MM.1S (cell line): Measurements from ENCODE around the gene PUDP.

Experiments
- EZH2 ChIP-seq: fragments of 300-600 bp; sonication (generic); optimal IDR thresholded peaks from 2 replicates; pipeline ENCODE3; 2017; ENCODE audit warnings: low read depth, mild to moderate bottlenecking, antibody characterized with exemption, low read length, mixed read lengths
- EZH2phosphoT487 ChIP-seq: fragments of 300-600 bp; sonication (generic); IDR thresholded peaks from 2 replicates; pipeline ENCODE4 v1.6.1; 2018; ENCODE audit warnings: antibody characterized with exemption, low read length
- TF ChIP-seq, protein P1 (sequence below): fragments of 300-600 bp; sonication (generic); IDR thresholded peaks from 2 replicates; pipeline ENCODE4 v1.5.1; 2016; ENCODE audit warnings: antibody characterized with exemption, low read length, mixed read lengths

DNA sequence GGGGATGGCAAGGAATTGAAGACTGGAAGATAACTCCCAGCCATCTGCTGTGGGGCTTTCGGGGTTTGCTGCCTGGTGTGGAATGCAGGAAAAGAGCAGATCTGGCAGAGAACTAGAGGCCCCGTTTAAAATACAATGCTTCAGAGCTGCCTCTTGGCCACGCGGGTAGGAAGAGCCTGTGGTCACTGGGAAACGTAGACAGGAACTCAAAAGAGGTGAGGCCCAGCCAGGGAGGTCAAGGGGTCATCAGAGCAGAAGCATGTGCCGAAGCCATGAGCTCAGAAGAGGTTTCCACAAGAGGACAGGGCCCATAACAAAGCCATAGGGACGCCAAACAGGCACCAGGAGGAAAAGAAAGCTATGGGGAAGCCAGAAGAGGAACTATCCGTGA lies 14.9 kb downstream of the PUDP start:
- TF ChIP-seq EZH2phosphoT487 (no peak), EZH2 (no peak)
- TF ChIP-seq, protein P1, sequence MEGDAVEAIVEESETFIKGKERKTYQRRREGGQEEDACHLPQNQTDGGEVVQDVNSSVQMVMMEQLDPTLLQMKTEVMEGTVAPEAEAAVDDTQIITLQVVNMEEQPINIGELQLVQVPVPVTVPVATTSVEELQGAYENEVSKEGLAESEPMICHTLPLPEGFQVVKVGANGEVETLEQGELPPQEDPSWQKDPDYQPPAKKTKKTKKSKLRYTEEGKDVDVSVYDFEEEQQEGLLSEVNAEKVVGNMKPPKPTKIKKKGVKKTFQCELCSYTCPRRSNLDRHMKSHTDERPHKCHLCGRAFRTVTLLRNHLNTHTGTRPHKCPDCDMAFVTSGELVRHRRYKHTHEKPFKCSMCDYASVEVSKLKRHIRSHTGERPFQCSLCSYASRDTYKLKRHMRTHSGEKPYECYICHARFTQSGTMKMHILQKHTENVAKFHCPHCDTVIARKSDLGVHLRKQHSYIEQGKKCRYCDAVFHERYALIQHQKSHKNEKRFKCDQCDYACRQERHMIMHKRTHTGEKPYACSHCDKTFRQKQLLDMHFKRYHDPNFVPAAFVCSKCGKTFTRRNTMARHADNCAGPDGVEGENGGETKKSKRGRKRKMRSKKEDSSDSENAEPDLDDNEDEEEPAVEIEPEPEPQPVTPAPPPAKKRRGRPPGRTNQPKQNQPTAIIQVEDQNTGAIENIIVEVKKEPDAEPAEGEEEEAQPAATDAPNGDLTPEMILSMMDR = no peak
